ENCODE data around the gene IPPK.
A peak's percentile ranks its signal among the peaks of the same experiment; 100 is the strongest.
"Not testable (repeated sequence)": the region's sequence is repeated elsewhere in the genome, so short reads cannot be mapped to it uniquely, and the experiment has no call there.

Gene IPPK

GRCh38 chr9:92637326-92637725 lies 32.6 kb downstream of the IPPK start:
- DNase-seq: no peak

- DNase-seq: no peak
Observed at GRCh38 chr9:92636627-92637026, 33.3 kb downstream of the IPPK start.

GRCh38 chr9:92635760-92636159 lies 34.2 kb downstream of the IPPK start:
- no peak for DNase-seq

GRCh38 chr9:92634712-92635605 lies 35.0 kb downstream of the IPPK start:
- DNase-seq: peak; percentile 69

GRCh38 chr9:92633614-92634278 lies 36.2 kb downstream of the IPPK start:
- DNase-seq: no peak

GRCh38 chr9:92632641-92633040 lies 37.3 kb downstream of the IPPK start:
- DNase-seq: no peak

GRCh38 chr9:92631452-92632343 lies 38.2 kb downstream of the IPPK start:
- no peak for DNase-seq

- no peak for DNase-seq
Observed at GRCh38 chr9:92627651-92628050, 42.3 kb downstream of the IPPK start.

- DNase-seq: no peak
Observed at GRCh38 chr9:92626484-92626883, 43.4 kb downstream of the IPPK start.

- DNase-seq: not testable (repeated sequence)
Observed at GRCh38 chr9:92623936-92624335, 46.0 kb downstream of the IPPK start.

GRCh38 chr9:92620845-92621244 lies 49.1 kb downstream of the IPPK start:
- DNase-seq: no peak

GRCh38 chr9:92619601-92620300 lies 50.2 kb downstream of the IPPK start:
- no peak for DNase-seq

GRCh38 chr9:92618633-92619225 lies 51.2 kb downstream of the IPPK start:
- no peak for DNase-seq

GRCh38 chr9:92617951-92618510 lies 51.9 kb downstream of the IPPK start:
- DNase-seq: no peak

GRCh38 chr9:92617195-92617813 lies 52.6 kb downstream of the IPPK start:
- no peak for DNase-seq

- DNase-seq: no peak
Observed at GRCh38 chr9:92616655-92617111, 53.2 kb downstream of the IPPK start.

GRCh38 chr9:92616199-92616641 lies 53.7 kb downstream of the IPPK start:
- DNase-seq: no peak

- no peak for DNase-seq
Observed at GRCh38 chr9:92615790-92616189, 54.1 kb downstream of the IPPK start.

GRCh38 chr9:92614763-92615461 lies 55.0 kb downstream of the IPPK start:
- DNase-seq: no peak

GRCh38 chr9:92614123-92614510 lies 55.8 kb downstream of the IPPK start:
- no peak for DNase-seq
